PC-9 (cell line): Measurements from ENCODE around the gene TMEFF2.

Experiments used
- EZH2 ChIP-seq: fragments of 200-600 bp; sonication (generic); IDR thresholded peaks from 2 replicates; pipeline ENCODE4 v1.8.0; 2017; ENCODE audit warnings: antibody characterized with exemption, low read depth
- TF ChIP-seq, protein P1 (sequence below): fragments of 200-600 bp; sonication (generic); conservative IDR thresholded peaks from 2 replicates; pipeline ENCODE4 v1.6.1; 2017; ENCODE audit warnings: mixed run types, antibody characterized with exemption, mild to moderate bottlenecking, moderate library complexity

- TF ChIP-seq, protein P1, sequence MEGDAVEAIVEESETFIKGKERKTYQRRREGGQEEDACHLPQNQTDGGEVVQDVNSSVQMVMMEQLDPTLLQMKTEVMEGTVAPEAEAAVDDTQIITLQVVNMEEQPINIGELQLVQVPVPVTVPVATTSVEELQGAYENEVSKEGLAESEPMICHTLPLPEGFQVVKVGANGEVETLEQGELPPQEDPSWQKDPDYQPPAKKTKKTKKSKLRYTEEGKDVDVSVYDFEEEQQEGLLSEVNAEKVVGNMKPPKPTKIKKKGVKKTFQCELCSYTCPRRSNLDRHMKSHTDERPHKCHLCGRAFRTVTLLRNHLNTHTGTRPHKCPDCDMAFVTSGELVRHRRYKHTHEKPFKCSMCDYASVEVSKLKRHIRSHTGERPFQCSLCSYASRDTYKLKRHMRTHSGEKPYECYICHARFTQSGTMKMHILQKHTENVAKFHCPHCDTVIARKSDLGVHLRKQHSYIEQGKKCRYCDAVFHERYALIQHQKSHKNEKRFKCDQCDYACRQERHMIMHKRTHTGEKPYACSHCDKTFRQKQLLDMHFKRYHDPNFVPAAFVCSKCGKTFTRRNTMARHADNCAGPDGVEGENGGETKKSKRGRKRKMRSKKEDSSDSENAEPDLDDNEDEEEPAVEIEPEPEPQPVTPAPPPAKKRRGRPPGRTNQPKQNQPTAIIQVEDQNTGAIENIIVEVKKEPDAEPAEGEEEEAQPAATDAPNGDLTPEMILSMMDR: no peak
- no peak for TF ChIP-seq EZH2
Observed at GRCh38 chr2:192165842-192166241, 28.9 kb downstream of the TMEFF2 start.
